Epithelial cell of esophagus (primary cell): Measurements from ENCODE around the gene NCK1.
A peak's percentile ranks its signal among the peaks of the same experiment; 100 is the strongest.

Experiments
- DNase-seq: peaks from one replicate; pipeline ENCODE4 v3.0.0; 2010; ENCODE audit warnings: low read depth
- H3K4me3 ChIP-seq: 2 replicates; pipeline ENCODE4 v1.5.1; 2011; ENCODE audit warnings: mild to moderate bottlenecking, low read length, control low read depth
- TF ChIP-seq, protein P1 (sequence below): IDR thresholded peaks from 2 replicates; pipeline ENCODE4 v1.5.1; 2011; ENCODE audit warnings: low read depth, mild to moderate bottlenecking, low read length, control low read depth, inconsistent platforms; ENCODE audit not compliant: insufficient read depth; ENCODE audit errors: missing control alignments

Gene NCK1

DNA sequence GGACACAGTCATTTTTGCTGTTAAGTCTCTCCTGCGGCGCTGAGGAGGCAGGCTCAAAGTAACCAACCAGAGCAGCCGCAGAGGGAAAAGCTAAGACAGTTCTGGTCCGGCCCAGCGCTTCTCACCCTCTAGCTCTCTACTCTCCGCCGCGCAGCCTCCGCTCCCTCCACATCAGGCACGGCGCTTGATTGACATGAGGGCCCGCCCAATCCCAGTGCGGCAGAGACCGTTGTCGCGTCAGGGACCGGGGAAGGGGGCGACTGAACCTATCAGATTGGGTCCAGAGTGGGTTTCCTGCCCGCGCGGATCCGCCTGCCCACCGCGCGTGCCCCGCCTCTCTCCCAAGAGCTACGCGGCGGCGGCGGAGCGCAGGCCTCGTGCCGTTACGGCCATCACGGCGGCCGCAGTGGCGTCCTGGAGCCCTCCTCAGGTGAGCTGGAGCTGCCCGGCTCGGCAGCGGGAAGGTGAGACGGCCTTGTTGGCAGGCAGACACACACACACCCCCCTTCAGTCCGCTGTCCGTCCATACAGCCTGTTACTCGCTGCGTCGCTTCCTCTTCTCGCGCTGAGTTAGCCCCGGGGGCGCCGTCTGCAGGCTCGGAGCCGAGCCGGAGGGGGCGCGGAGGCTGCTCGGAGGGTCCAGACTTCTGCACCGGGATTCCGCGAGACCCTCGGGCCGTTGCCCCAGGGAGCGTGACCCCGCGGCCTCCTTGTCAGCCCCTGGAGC, at the start of gene NCK1:
Gene NCK1, plus strand, starts transcription at position 319 of the 727 bp plus-strand sequence. CDS start 65,794 bp downstream, outside the sequence.
- peak within 1 kb of the TSS; percentile 80 for H3K4me3 ChIP-seq
- TF ChIP-seq, protein P1, sequence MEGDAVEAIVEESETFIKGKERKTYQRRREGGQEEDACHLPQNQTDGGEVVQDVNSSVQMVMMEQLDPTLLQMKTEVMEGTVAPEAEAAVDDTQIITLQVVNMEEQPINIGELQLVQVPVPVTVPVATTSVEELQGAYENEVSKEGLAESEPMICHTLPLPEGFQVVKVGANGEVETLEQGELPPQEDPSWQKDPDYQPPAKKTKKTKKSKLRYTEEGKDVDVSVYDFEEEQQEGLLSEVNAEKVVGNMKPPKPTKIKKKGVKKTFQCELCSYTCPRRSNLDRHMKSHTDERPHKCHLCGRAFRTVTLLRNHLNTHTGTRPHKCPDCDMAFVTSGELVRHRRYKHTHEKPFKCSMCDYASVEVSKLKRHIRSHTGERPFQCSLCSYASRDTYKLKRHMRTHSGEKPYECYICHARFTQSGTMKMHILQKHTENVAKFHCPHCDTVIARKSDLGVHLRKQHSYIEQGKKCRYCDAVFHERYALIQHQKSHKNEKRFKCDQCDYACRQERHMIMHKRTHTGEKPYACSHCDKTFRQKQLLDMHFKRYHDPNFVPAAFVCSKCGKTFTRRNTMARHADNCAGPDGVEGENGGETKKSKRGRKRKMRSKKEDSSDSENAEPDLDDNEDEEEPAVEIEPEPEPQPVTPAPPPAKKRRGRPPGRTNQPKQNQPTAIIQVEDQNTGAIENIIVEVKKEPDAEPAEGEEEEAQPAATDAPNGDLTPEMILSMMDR: no peak
- DNase-seq: peak; percentile 99

DNA sequence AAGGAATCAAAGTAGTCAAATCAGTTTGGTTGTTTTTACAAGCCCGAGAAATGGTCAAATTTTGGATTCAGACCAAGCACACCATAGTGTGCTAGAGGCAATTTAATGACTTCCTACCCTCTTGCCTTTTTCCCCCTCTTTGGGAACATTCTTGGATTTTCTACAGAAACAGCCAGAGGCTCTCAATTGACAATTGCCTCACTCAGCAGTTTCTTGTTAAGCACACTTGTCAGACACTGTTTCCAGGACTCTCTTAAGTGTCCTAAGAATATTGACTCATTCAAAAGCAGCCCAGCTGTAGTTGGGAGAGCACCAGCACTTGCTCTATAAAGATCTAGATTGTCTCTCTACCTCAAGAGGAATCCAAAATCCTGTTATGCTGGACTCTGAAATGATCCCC, 44.6 kb upstream of the NCK1 start:
- peak; percentile 52 for DNase-seq
- TF ChIP-seq, protein P1: no peak
- H3K4me3 ChIP-seq: no peak overlapping the region

DNA sequence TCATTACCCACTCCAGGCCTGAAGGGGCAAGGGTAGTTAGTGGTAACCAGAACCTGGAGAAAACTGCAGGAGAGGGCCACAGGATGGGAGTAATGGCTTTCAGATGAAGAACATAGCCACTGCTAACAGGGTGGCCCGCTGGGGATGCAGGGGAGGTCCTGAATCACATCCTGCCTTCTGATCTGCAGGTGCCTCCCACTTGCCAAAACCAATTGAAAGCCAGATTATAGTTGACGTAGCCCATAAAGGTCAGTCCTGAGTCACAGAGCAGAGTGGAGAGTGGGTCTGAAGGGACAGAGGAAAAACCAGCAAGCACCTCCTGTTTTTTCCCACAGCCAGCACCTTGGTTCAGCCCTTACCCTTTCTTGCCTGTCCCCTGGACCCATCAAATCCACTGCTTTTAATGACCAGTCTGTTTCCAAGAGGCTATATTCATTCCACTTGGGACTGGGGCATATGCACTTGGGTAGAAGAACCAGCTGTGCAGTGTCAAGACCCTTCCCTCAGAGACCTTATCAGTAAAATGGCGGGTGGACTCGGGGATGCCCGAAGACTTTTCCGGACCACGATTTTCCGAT, 43.7 kb upstream of the NCK1 start:
- peak overlapping the region; percentile 52 for H3K4me3 ChIP-seq
- DNase-seq: peak; percentile 69
- TF ChIP-seq, protein P1: no peak

DNA sequence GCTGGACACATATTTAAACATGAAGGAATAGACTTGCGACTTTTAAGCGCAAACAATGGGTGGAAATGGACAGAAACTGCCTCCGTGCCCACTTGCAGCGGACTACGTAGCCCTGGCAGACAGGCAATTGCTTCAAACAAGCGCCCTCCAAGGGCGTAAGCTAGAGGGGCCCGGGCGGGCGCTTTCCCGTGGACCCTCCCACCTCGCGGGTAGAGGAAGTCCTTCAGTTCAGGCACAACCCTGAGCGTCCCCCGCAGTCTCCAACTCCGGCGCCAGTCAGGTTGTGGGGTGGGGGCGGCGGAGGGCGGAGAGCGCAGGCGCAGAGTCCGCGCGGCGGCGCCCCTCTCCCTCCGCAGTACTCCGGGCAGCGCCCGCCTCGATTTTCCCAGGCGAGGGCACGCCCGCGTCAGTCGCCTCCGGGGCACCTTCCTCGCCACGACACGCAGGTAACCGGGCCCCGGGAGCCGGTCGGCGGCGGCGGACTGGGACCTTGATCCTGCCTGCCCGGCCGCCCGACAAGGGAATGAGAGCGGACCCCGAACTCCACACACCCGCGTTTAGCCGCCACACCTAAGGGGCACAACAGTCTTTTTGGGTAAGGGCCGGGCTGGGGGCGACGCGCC, 43.1 kb upstream of the NCK1 start, which contains the start of gene SLC35G2:
Gene SLC35G2, plus strand, starts transcription at position 358 of the 623 bp plus-strand sequence. CDS start 35,335 bp downstream, outside the sequence.
- TF ChIP-seq, protein P1: no peak
- DNase-seq: peak; percentile 17
- H3K4me3 ChIP-seq: peak within 1 kb of the TSS; percentile 52

DNA sequence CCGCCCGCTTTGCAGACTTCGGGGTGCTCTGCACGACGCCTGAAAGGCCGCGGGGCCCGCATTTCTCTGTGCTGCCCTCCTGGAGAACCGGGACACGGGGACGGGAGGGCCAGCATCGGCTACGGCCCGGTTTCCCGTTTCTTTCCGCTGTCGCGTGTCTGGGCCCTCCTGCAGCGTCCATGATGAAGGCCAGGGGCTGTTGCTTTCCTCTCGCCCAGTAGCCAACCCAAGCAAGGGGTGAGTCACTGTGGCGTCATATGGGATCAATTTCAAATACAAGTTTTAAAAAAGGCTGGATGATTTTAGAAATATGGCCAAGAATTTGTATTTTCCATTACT, 42.6 kb upstream of the NCK1 start:
- H3K4me3 ChIP-seq: peak overlapping the region; percentile 52
- DNase-seq: peak; percentile 78
- TF ChIP-seq, protein P1: no peak

DNA sequence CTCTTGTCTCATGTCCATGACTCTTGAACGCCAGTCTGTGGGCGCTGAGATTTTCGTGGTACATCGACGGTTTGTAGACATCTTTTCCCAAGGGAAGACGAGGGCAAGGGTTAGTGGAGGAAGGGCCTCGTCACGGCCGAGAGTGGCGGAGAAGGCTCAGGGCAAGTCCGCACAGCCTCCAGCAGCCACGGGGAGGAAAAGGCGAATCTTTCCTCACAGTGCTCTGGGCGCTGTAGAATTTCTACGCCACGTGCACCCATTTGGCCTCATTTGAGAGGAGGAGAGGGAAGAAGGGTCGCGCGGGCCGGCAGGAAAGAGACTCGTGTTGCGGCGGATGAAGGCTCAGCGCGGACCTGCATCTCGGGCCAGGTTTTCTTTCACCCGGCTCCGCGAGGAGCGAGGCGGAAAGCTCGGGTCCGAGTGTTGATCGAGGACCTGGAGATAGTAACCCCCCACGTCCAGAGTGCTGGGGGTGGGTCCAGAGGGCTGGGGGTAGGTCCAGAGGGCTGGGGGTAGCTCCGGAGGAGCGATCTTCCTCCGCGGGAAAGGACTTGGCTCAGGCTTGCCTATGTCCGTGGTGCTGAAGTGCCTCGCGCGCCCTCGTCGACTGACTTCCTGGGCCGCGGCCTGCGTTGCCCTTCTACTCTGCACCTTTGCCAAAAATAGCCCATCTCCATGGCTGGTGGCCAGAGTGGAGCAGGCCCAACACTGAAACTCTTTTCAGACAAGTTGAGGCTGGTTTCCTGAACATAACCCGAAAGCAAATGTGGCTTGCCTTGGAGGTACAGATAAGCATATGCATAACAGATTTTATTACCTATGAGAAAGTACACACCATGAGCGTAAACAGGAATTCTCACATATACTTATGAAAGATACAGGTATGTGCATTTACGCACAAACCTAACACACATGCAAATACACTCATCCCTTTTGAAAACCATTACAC, 42.0 kb upstream of the NCK1 start:
- TF ChIP-seq, protein P1: no peak
- peak; percentile 76 for DNase-seq

More for the DNA sequence above, 42.0 kb upstream of the NCK1 start:
- peak overlapping the region; percentile 52 for H3K4me3 ChIP-seq
